ENCODE measurements around the gene PHLDB3. TPM values are rescaled to one million over a fixed set of nuclear protein-coding genes. Genes with fewer than 3 reads are reported as not detected.
A peak's percentile ranks its signal among the peaks of the same experiment; 100 is the strongest.

PHLDB3 gene
- total RNA-seq, 6 donors from 2014 or later, result 1.8 to 22.6 (median 13.8) TPM

DNA sequence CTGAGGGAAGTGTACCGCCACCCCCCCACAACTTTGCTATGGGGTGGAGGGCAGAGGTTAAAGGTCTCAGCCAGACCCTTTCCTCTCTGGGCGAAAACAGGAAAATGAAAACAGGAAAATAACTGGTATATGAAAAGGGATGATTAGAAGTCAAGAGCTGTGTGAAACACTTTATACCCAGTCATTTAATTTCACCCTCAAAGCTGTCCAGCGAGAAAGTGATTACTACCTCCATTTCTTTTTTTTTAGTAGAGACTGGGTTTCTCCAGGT, 575 bp upstream of the PHLDB3 start:
- Histone ChIP-seq H3K36me3 (peaks cover 0 to 32% (median 15%) of the 10 kb centered on the region in 4 donors), H3K27me3 (no peaks in the 10 kb centered on the region), H3K9me3 (no peaks in the 10 kb centered on the region), H3K4me3 (peak overlapping the region in 1 of 4 donors; percentile 71), H3K27ac (peak overlapping the region in 3 of 4 donors; percentile 81 to 90 (median 89)), H3K4me1 (peaks cover 8 to 21% (median 14%) of the 10 kb centered on the region in 4 donors)
- WGBS, 2 donors, result 69 to 85% methylated on average over 3 of the region's 3 CpGs
- TF ChIP-seq, protein P1, sequence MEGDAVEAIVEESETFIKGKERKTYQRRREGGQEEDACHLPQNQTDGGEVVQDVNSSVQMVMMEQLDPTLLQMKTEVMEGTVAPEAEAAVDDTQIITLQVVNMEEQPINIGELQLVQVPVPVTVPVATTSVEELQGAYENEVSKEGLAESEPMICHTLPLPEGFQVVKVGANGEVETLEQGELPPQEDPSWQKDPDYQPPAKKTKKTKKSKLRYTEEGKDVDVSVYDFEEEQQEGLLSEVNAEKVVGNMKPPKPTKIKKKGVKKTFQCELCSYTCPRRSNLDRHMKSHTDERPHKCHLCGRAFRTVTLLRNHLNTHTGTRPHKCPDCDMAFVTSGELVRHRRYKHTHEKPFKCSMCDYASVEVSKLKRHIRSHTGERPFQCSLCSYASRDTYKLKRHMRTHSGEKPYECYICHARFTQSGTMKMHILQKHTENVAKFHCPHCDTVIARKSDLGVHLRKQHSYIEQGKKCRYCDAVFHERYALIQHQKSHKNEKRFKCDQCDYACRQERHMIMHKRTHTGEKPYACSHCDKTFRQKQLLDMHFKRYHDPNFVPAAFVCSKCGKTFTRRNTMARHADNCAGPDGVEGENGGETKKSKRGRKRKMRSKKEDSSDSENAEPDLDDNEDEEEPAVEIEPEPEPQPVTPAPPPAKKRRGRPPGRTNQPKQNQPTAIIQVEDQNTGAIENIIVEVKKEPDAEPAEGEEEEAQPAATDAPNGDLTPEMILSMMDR (IDR thresholded peaks at IDR 0.05), result no peak
- no peak for TF ChIP-seq POLR2A (IDR thresholded peaks at IDR 0.05)
- no peak for TF ChIP-seq EP300 (IDR thresholded peaks at IDR 0.05)
- no peak for TF ChIP-seq POLR2AphosphoS5 (IDR thresholded peaks at IDR 0.05)
- no peak for ATAC-seq (ENCODE audit: low FRiP score in 2 of 2)
- DNase-seq, result no peak

DNA sequence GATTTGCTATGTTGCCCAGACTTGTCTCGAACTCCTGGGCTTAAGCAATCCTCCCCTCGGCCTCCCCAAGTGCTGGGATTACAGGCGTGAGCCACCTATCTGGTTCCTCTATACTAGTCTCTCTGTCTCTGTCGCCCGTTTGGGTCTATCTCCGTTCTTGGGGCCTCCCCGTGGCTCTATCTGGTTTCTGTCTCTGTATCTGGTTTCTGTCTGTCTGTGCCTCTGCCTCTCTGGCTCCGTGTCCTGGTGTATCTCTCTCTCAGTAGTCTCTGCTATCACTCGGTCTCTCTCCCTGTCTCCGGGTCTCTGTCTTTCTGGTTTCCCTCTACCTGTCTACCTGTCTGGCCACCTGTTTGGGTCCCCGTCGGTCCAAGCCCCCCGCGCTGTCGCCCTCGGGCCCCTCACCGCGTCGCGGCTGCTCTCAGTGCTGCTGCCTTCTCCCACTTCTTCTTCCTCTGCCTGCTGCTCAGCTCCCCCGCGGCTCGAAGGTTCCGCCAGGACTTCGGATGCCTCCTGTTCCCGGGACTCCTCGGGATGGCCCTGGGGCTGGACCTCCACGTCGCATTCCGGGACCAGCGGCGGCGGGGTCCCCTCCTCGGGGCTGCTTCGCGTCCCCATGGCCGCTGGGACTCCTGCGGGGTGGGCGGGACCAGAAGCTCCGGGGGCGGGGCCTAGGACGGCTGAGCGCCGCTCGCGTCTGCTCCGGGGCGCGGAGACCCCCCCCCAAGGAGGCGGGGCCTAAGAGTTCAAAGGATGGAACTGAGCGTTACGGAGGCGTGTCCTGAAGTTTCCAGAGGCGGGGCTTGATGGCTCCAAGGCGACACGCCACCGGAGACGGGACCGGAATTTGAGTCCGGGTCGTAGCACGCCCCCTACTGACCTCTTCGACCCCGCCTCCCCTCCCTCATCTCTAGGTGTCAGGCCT, 783 bp downstream of the PHLDB3 start:
- Histone ChIP-seq H3K4me3 (peak overlapping the region; percentile 65 to 75 (median 72)), H3K27me3 (no peaks in the 10 kb centered on the region), H3K4me1 (peaks cover 8 to 21% (median 14%) of the 10 kb centered on the region in 4 donors), H3K36me3 (peaks cover 0 to 20% (median 9%) of the 10 kb centered on the region in 4 donors), H3K27ac (peak overlapping the region; percentile 77 to 90 (median 87)), H3K9me3 (no peaks in the 10 kb centered on the region)
- ATAC-seq (ENCODE audit: low FRiP score in 2 of 2), result peak; percentile 96 to 99
- WGBS, 2 donors, result 2 to 7% methylated on average over 20 to 52 of the region's 64 CpGs
- peak; percentile 96 to 98 for DNase-seq
- peak in 1 of 4 donors; percentile 51 for TF ChIP-seq POLR2A (IDR thresholded peaks at IDR 0.05)
- TF ChIP-seq POLR2AphosphoS5 (IDR thresholded peaks at IDR 0.05), result peak in 1 of 2 donors; percentile 78
- no peak for TF ChIP-seq EP300 (IDR thresholded peaks at IDR 0.05)
- TF ChIP-seq, protein P1 (IDR thresholded peaks at IDR 0.05), result peak in 3 of 6 experiments; percentile 9 to 41 (median 29)

DNA sequence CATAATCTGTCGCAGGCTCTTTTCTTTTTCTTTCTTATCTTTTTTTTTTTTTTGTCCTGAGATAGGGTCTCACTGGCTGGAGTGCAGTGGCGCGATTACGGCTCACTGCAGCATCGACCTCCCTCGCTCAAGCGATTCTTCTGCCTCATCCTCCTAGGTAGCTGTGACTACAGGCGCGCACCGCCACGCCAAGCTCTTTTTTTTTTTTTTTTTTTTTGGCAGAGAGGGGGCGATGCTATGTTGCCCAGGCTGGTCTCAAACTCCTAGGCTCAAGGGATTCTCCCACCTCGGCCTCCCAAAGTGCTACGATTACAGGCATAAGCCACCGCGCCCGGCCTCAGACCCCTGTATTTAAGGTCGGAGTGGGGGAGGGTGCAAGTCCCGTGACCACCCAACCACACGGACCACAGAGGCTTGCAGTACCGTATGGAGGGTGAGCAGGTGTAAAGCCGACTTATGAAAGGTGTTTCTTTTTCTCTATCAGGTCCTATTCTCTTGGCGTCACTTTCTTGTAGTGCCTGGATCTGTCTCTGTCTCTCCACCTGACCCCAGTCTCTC, 2.0 kb downstream of the PHLDB3 start:
- no peaks in the 10 kb centered on the region for H3K27me3 ChIP-seq
- H3K36me3 ChIP-seq, result peaks cover 0 to 14% (median 2%) of the 10 kb centered on the region in 4 donors
- H3K4me3 ChIP-seq, result no peak overlapping the region
- TF ChIP-seq, protein P1 (IDR thresholded peaks at IDR 0.05), result no peak
- TF ChIP-seq POLR2AphosphoS5 (IDR thresholded peaks at IDR 0.05), result no peak
- TF ChIP-seq POLR2A (IDR thresholded peaks at IDR 0.05), result no peak
- no peak for TF ChIP-seq EP300 (IDR thresholded peaks at IDR 0.05)
- no peak overlapping the region for H3K27ac ChIP-seq
- no peak for ATAC-seq (ENCODE audit: low FRiP score in 2 of 2)
- peaks cover 8 to 21% (median 14%) of the 10 kb centered on the region in 4 donors for H3K4me1 ChIP-seq
- DNase-seq, result no peak
- no peaks in the 10 kb centered on the region for H3K9me3 ChIP-seq
- WGBS, 2 donors, result 90 to 91% methylated on average over 23 of the region's 23 CpGs

DNA sequence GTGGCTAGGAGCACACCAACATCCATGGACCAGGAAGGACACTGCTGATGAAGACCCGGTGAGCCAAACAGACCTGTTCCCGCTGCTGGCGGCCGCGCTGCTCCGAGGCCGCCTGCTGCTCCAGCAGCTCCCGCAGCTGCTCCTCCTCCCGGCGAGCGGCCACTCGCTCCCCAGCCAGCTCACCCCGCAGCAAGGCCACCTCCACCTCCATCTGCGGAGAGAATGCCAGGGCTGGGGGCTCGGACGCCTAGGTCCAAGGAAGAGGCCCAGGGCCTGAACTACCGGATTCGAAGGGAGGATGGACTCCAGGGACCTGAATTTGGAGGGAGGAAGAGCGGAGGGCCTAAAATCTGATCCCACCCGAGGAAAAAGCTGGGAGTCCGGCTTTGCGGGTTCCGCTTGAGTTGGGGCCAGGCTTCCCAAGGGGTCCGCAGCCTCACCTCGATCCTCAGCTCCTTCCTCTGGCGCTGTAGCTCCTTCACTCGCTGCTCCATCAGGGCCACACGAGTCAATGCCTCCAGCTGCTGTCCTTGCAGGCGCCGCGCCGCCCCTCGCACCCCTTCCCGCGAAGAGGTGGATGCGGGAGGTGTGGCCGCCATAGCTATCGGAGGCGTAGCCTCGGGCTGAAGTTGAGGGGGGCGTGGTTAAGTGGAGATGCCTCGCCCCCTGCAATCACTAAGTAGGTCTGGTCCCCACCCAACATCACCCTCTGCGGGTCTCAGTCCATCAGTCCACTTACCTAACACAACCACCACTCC, 2.7 kb downstream of the PHLDB3 start:
- DNase-seq (peak in 1 of 2 donors; percentile 79), ATAC-seq (ENCODE audit: low FRiP score in 2 of 2) (no peak)
- Histone ChIP-seq H3K4me3 (no peak overlapping the region), H3K36me3 (peaks cover 0 to 21% (median 8%) of the 10 kb centered on the region in 4 donors), H3K27ac (no peak overlapping the region), H3K27me3 (no peaks in the 10 kb centered on the region), H3K4me1 (peaks cover 8 to 21% (median 14%) of the 10 kb centered on the region in 4 donors), H3K9me3 (no peaks in the 10 kb centered on the region)
- 82 to 83% methylated on average over 43 of the region's 43 CpGs for WGBS, 2 donors
- no peak for TF ChIP-seq POLR2AphosphoS5 (IDR thresholded peaks at IDR 0.05)
- no peak for TF ChIP-seq POLR2A (IDR thresholded peaks at IDR 0.05)
- TF ChIP-seq, protein P1 (IDR thresholded peaks at IDR 0.05), result no peak
- no peak for TF ChIP-seq EP300 (IDR thresholded peaks at IDR 0.05)
